Adrenal gland (tissue), 12 donors: ENCODE measurements around the gene RIBC2. TPM values are rescaled to one million over a fixed set of nuclear protein-coding genes. Genes with fewer than 3 reads are reported as not detected.

Experiments used
- DNase-seq, 7 donors: peaks; one replicate each; pipeline ENCODE4 v3.0.0-alpha.2; 2019 to 2020
- H3K27ac ChIP-seq, 5 donors: fragments of 200-600 bp; sonication (generic) in 4 of 5; 1 replicate in 3 of 5; 2 replicates in 2 of 5; pipeline versions ENCODE4 v1.5.1 to v1.8.0; 2016 to 2020; ENCODE audit warnings: mild to moderate bottlenecking in 1 of 5
- H3K27me3 ChIP-seq: fragments of 200-600 bp; 2 replicates; pipeline ENCODE4 v1.8.0; 2021
- H3K36me3 ChIP-seq, 2 donors: fragments of 200-600 bp; replicated peaks in 1 of 2; 1 replicate in 1 of 2; 2 replicates in 1 of 2; pipeline versions ENCODE4 v1.5.1 to v1.8.0; 2018 to 2022
- H3K4me1 ChIP-seq, 2 donors: fragments of 200-600 bp; replicated peaks in 1 of 2; 1 replicate in 1 of 2; 2 replicates in 1 of 2; pipeline versions ENCODE4 v1.5.1 to v1.8.0; 2018 to 2021
- H3K4me3 ChIP-seq, 4 donors: fragments of 200-600 bp; sonication (generic) in 3 of 4; one replicate each; pipeline ENCODE4 v1.5.1; 2016 to 2018
- H3K9me3 ChIP-seq, 3 donors: fragments of 200-600 bp; sonication (generic) in 1 of 3; replicated peaks in 1 of 3; 1 replicate in 2 of 3; 2 replicates in 1 of 3; pipeline versions ENCODE4 v1.5.1 to v1.8.0; 2016 to 2021
- CTCF ChIP-seq, 6 experiments: fragments of 450-650 bp in 4 of 6; fragments of 200-600 bp in 2 of 6; sonication (generic) in 1 of 6; IDR thresholded peaks; 1 replicate in 5 of 6; 2 replicates in 1 of 6; pipeline versions ENCODE4 v1.5.1 to v1.8.0; 2016 to 2021; ENCODE audit warnings: antibody characterized with exemption in 6 of 6, mild to moderate bottlenecking in 2 of 6, moderate library complexity in 1 of 6
- POLR2A ChIP-seq, 2 donors: fragments of 450-650 bp; IDR thresholded peaks; one replicate each; pipeline ENCODE4 v1.6.1; 2017; ENCODE audit warnings: antibody characterized with exemption in 2 of 2, mild to moderate bottlenecking in 2 of 2, moderate library complexity in 1 of 2
- WGBS, 4 donors: extraction: QIAGEN DNeasy Blood & Tissue Kit in 2 of 4; methylation state at CpG; one replicate each; pipeline versions ENCODE4 v1.1.5 to v1.1.7; 2013 to 2017; 5-methylcytosine and 5-hydroxymethylcytosine counted together
- intact Hi-C, 2 donors: fragments of 100-400 bp; cut with DNase I; formaldehyde crosslinking; loops; one replicate each; pipeline versions ENCODE4 v1.14.1 to v1.15.0; 2022 to 2023
- polyA plus RNA-seq, 3 donors: library from polyadenylated mRNA; stranded (reverse); fragments of 200-250 nt in 2 of 3; fragments of 350-450 nt in 1 of 3; fragmentation: Illumina TruSeq in 1 of 3; extraction: RNeasy Lipid Tissue Mini Kit (QIAGEN cat#74804) in 1 of 3; gene quantifications; one replicate each; pipeline ENCODE4 v1.2.3, GENCODE V29; 2013 to 2014
- total RNA-seq, 9 donors: library from RNA; depleted of rRNA in 4 of 9; stranded (reverse); fragments of >200 nt in 4 of 9; fragments of 120-200 nt in 1 of 9; fragmentation: NEBNext Ultra II Directional in 1 of 9; extraction: Animal tissue kit (Norgen Biotek cat#: 25700) in 1 of 9; gene quantifications; one replicate each; pipeline versions ENCODE4 v1.1.0 to v1.2.4, GENCODE V29; 2013 to 2023
- donor health status: healthy with polysubstance abuse.
- donor health status: Bipolar disorder and iron deficiency.
- donor health status: DM: yes; HTN: yes; CAD: no.
- donor health status: DM: no; HTN: no; CAD: no.
- donor health status: DM: no; HTN: no; CAD: no.
- donor health status: DM: yes; HTN: yes; CAD: no.

Gene RIBC2
- total and polyA plus RNA-seq, 12 donors: 0.14 to 1.3 (median 0.33) TPM; not detected in 2

DNA sequence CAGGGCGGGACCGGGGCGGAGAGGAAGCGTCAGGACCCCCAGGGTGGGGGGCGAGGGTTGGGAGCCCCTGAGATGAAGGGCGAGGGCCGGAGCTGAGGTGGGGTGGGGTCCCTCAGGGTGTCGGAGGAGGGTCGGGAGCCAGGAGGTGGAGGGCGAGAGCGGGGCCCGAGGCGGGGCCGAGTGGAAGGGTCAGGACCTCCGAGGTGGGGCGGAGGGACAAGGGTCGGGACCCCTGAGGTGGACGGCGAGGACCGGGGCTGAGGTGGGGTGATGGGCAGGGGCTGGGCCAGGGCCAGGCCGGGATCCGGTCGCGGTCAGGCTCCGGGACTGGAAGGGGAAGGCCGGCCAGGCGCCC lies 503 bp upstream of the RIBC2 start:
- no peaks in the 10 kb centered on the region for H3K9me3 ChIP-seq
- H3K27ac ChIP-seq: no peak overlapping the region
- 88 to 91% (median 91%) methylated on average over 14 to 27 of the region's 27 CpGs for WGBS, 4 donors
- no peaks in the 10 kb centered on the region for H3K36me3 ChIP-seq
- TF ChIP-seq CTCF (IDR thresholded peaks at IDR 0.05) (no peak), POLR2A (IDR thresholded peaks at IDR 0.05) (no peak)
- peak overlapping the region in 1 of 4 donors; percentile 53 for H3K4me3 ChIP-seq
- H3K4me1 ChIP-seq: peaks cover 4 to 10% of the 10 kb centered on the region in 2 donors
- intact Hi-C loops: no loop called here
- H3K27me3 ChIP-seq: peaks cover 3% of the 10 kb centered on the region
- no peak for DNase-seq

GRCh38 chr22:45418056-45418769 lies 4.7 kb downstream of the RIBC2 start:
- Histone ChIP-seq H3K4me1 (peaks cover 2 to 8% of the 10 kb centered on the region in 2 donors), H3K27ac (no peak overlapping the region), H3K4me3 (no peak overlapping the region), H3K36me3 (no peaks in the 10 kb centered on the region), H3K9me3 (no peaks in the 10 kb centered on the region), H3K27me3 (no peaks in the 10 kb centered on the region)
- 93 to 98% (median 96%) methylated on average over 13 to 16 of the region's 16 CpGs for WGBS, 4 donors
- TF ChIP-seq CTCF (IDR thresholded peaks at IDR 0.05): no peak
- TF ChIP-seq POLR2A (IDR thresholded peaks at IDR 0.05): no peak
- DNase-seq: no peak
- intact Hi-C loops: no loop called here

DNA sequence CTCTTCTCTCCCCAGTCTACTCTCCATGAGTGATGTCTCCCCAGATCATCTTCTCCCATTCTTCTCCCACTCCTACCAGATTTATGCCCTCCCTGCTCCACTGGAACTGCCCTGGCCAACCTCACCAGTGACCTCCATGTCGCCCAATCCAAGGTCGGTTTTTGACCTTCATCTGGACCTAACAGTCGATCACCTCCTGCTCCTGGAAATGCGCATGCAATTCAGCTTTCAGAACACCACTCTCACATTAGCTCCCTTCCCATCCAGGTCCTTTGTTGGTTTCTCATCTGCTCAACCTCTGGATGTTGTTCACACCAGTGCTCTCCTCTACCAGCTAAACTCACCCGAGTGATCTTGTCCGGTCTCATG lies 5.3 kb downstream of the RIBC2 start:
- H3K9me3 ChIP-seq: no peaks in the 10 kb centered on the region
- peaks cover 0 to 2% of the 10 kb centered on the region in 2 donors for H3K4me1 ChIP-seq
- no peak for DNase-seq
- H3K36me3 ChIP-seq: no peaks in the 10 kb centered on the region
- WGBS, 4 donors: 77 to 86% (median 85%) methylated on average over 6 of the region's 6 CpGs
- intact Hi-C loops: no loop called here
- TF ChIP-seq CTCF (IDR thresholded peaks at IDR 0.05) (no peak), POLR2A (IDR thresholded peaks at IDR 0.05) (no peak)
- H3K4me3 ChIP-seq: no peak overlapping the region
- H3K27ac ChIP-seq: no peak overlapping the region
- no peaks in the 10 kb centered on the region for H3K27me3 ChIP-seq

GRCh38 chr22:45420011-45420410 lies 6.5 kb downstream of the RIBC2 start:
- Histone ChIP-seq H3K4me3 (no peak overlapping the region), H3K36me3 (no peaks in the 10 kb centered on the region), H3K4me1 (no peaks in the 10 kb centered on the region), H3K9me3 (no peaks in the 10 kb centered on the region), H3K27ac (no peak overlapping the region), H3K27me3 (no peaks in the 10 kb centered on the region)
- intact Hi-C loops: no loop called here
- TF ChIP-seq CTCF (IDR thresholded peaks at IDR 0.05): no peak
- 86 to 91% (median 88%) methylated on average over 4 of the region's 4 CpGs for WGBS, 4 donors
- no peak for DNase-seq
